ENCODE measurements around the gene CHST10.

Gene CHST10

DNA sequence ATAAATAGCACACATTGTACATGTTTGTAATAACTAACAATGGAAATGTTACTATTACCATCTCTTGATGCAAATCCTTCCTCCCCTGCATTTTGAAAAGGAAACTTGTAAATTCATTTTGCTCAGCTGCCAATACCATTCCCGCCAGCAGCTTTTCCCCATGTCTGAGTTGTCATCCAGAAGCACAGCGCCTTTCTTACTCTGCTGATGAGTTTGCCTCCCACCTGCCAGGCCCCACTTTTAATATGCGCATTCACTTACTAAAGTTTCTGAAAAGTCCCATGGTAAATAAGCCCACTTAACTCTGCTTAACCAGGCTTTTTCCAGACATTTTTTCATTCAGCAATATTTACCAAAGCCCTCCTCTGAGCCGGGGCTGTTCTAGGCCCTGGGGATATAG lies 3.9 kb downstream of the CHST10 start:
- no peak for TF ChIP-seq CTCF (IDR thresholded peaks at IDR 0.05; ENCODE audit: low read depth, low read length)
- H3K4me3 ChIP-seq (ENCODE audit: low read depth, low read length) = no peak overlapping the region

GRCh38 chr2:100412881-100413321 lies 4.6 kb downstream of the CHST10 start:
- no peak overlapping the region for H3K4me3 ChIP-seq (ENCODE audit: low read depth, low read length)
- no peak for TF ChIP-seq CTCF (IDR thresholded peaks at IDR 0.05; ENCODE audit: low read depth, low read length)

- H3K4me3 ChIP-seq (ENCODE audit: low read depth, low read length) = no peak overlapping the region
- no peak for TF ChIP-seq CTCF (IDR thresholded peaks at IDR 0.05; ENCODE audit: low read depth, low read length)
Observed at GRCh38 chr2:100412466-100412865, 5.0 kb downstream of the CHST10 start.

DNA sequence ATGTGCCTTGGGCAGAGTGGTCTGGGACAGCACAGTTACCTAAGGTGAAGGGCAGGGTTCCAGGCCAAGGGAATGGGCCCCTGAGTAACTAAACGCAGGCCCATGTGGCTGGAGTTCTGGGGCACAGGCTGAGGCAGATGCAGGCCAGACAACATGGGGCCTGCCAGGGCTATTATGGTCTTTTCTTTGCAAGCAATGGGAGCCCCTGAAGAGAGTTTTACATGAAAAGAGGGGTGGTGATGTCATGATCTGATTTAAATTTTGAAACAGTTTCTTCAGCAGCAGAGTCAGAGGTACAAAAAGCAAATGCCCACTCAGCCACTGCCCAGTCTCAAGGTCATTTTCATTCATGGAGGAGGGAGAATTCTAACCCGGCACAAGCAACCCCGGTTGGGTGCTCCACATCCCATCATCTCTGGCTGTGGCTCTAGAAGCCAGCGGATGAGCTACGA lies 5.6 kb downstream of the CHST10 start:
- H3K4me3 ChIP-seq (ENCODE audit: low read depth, low read length) = no peak overlapping the region
- no peak for TF ChIP-seq CTCF (IDR thresholded peaks at IDR 0.05; ENCODE audit: low read depth, low read length)

GRCh38 chr2:100409975-100410647 lies 7.4 kb downstream of the CHST10 start:
- H3K4me3 ChIP-seq (ENCODE audit: low read depth, low read length) = no peak overlapping the region
- TF ChIP-seq CTCF (IDR thresholded peaks at IDR 0.05; ENCODE audit: low read depth, low read length) = no peak

DNA sequence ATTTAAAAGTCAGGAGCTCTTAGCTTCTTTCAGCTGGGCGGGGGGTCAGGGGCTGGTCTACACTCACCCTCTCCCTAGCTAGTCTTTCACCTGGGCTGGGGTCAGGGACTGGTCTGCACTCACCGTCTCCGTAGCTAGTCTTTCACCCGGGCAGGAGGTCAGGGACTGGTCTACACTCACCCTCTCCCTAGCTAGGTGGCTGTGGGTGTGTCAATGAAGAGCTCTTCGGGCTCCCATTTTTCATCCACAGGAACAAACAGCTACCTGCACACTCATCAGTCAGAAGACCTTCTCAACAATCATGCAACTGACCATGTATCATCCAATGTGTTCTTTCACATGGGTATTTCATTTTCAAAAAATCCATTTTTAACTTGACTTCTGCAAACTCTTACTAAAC lies 8.0 kb downstream of the CHST10 start:
- no peak for TF ChIP-seq CTCF (IDR thresholded peaks at IDR 0.05; ENCODE audit: low read depth, low read length)
- no peak overlapping the region for H3K4me3 ChIP-seq (ENCODE audit: low read depth, low read length)

GRCh38 chr2:100408941-100409340 lies 8.5 kb downstream of the CHST10 start:
- no peak for TF ChIP-seq CTCF (IDR thresholded peaks at IDR 0.05; ENCODE audit: low read depth, low read length)
- no peak overlapping the region for H3K4me3 ChIP-seq (ENCODE audit: low read depth, low read length)

Data from WI38 (cell line).